Right kidney (tissue), 1 donor: ENCODE measurements around the gene PDE4D.

ENCODE experiments used
- DNase-seq: peaks from one replicate; pipeline ENCODE4 v3.0.0-alpha.2; 2016

PDE4D gene

DNA sequence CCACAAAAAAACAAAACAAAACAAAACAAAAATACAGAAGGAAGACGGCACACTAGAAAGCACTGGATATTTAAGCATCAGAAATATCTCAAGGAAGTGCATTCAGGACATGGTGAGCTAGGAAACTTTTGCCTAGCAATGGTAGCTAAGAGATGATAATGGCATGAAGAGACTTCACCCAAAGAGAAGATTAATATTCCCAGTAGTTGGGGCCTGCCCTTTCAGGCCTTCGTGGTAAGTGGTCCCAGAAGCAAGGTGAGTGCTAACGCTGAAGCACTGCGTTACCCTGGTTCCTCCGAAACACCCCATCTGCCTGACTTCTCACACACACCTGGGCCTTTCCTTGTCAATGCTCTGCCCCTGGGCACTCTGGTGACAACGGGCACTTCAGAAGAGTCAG lies 725.5 kb downstream of the PDE4D start:
- no peak for DNase-seq

GRCh38 chr5:59164041-59164830 lies 729.3 kb downstream of the PDE4D start:
- DNase-seq: no peak

GRCh38 chr5:59161221-59162105 lies 732.1 kb downstream of the PDE4D start:
- DNase-seq: no peak

DNA sequence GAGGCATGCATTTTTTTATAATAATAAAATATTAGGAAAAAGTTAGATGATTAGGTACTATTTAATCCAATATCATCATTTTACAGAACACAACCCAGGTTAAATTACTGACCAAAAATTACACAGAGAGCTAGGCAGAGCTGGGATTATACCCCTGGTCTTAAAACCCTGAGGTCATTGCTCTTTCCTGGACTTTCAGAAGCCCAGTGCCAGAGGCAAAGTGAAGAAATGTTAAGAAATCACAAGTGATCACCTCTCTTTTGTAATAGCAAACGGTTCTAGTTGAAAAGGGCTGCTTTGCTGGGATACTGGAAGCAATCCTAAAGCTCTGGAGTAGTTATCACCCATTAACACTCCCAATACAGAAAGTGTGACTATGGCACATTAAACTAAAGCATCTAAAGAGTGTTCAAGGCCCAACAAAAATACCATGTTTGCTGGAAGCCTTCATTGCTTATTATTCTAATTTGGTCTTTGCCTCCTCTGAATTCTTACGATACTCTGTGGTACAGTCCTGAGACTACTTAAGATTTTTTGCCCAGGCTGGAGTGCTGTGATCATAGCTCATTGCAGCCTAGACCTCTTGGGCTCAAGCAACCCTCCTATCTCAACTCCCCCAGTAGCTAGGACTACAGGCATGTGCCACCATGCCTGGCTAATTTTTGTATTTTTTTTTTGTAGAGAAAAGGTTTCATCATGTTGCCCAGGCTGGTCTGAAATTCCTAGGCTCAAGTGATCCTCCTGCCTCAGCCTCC lies 734.7 kb downstream of the PDE4D start:
- no peak for DNase-seq

- DNase-seq: no peak
These were observed 735.4 kb downstream of the PDE4D start for GRCh38 chr5:59158165-59158564.

DNA sequence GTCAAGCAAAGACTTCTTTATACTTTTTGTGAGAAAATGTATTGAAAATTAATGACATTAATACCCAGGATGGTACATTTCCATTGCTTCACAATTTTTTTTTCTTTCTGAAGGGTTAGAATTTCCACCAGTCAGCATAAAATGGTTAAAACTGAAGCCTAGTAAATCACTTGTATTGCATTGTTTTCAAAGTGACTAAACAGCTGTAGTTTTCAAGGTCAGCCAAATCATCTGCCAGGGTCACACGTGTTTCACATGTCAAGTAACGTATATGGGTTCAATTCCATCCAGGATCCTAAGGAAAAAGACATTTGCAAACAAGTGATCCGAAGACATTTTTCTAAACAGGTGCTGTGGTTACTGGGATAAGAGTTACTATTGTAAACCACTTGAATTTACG lies 736.5 kb downstream of the PDE4D start:
- no peak for DNase-seq

GRCh38 chr5:59152701-59153245 lies 740.8 kb downstream of the PDE4D start:
- no peak for DNase-seq

DNA sequence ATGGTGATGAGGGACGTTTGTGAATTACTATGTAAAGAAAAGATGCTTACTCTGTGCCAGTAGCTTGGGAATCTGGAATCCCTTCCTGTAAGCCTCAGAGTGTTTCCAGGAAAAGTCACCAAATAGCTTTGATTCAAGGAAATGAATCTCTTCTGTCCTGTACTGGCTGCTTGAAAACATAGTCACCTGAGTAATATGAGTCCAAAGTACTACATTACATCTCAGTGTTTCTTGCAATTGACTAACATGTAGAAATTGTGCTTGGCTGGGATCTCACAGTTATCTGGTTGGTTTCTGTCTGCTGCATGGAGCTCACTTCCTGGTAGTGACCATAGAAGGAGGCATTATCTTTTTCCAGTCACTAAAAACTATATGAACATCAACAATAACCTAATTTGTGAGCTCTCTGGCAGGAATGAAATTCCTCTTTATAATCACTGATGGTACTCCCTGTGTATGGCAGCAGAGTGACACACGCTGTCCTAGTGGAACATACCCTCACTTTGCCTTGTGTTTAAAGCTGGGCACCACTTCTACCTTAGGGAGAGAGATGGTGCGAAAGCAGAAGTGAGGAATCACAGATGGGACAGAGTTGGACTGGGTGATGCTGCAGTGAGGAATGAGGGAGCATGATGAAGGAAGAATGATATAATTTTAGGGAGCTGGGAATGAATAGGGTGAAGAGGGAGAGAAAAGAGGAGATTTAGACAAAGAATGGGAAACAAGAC lies 742.2 kb downstream of the PDE4D start:
- no peak for DNase-seq

- DNase-seq: no peak
These were observed 743.7 kb downstream of the PDE4D start for GRCh38 chr5:59149827-59150226.

DNA sequence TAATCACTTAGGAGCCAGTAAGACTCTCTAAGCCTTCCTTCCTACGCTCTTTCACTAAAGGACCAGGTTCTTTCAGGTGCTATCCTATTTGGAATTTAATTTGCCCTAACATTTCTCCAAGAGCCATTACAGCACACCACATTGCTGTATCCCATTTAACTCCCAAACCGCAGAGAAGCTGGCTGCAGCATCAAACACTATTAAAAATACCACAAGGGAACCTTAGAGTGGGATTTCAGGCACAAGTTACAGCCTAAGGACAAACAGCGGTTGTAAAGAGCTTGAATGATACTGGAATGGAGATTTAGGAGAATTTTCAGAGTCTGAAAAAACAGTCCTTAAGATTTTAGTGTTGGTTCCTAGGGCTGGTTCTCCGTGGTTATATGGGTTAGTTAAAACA lies 744.3 kb downstream of the PDE4D start:
- DNase-seq: no peak

DNA sequence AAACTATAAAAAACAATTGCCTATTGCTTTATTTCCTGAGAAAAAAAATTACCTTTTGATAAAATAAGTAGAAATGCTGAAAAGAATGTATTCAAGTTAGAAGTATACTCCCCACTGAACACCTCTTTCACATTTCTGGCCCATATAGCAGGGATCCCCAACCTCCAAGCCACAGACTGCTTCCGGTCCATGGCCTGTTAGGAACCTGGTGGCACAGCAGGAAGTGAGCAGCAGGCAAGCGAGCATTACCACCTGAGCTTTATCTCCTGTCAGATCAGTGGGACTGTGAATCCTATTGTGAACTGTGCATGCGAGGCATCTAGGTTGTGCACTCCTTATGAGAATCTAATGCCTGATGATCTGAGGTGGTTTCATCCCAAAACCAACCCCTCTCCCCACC lies 746.8 kb downstream of the PDE4D start:
- no peak for DNase-seq

- no peak for DNase-seq
These were observed 749.6 kb downstream of the PDE4D start for GRCh38 chr5:59143926-59144333.

DNA sequence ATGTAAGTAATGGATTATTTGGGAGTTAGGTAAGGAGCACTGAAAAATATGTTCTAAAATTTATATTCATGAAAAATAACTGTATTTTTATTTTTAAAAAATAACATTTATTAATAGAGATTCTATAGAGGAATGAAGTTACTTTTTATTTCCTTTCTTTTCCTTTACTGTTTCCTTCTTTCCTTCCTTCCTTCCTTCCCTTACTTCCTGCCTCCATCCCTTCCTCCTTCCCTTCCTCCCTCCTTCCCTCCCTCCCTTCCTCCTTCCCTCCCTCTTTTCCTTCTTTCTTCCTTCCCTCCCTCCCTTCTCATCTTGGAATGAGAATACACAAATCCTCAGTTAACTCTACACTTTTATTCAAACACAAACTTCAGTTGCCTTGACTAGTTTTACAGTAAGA lies 750.6 kb downstream of the PDE4D start:
- DNase-seq: no peak

- DNase-seq: no peak
These were observed 751.4 kb downstream of the PDE4D start for GRCh38 chr5:59142138-59142537.

- no peak for DNase-seq
These were observed 753.4 kb downstream of the PDE4D start for GRCh38 chr5:59140133-59140532.

GRCh38 chr5:59139695-59140094 lies 753.8 kb downstream of the PDE4D start:
- DNase-seq: no peak

GRCh38 chr5:59138509-59138908 lies 755.0 kb downstream of the PDE4D start:
- no peak for DNase-seq

DNA sequence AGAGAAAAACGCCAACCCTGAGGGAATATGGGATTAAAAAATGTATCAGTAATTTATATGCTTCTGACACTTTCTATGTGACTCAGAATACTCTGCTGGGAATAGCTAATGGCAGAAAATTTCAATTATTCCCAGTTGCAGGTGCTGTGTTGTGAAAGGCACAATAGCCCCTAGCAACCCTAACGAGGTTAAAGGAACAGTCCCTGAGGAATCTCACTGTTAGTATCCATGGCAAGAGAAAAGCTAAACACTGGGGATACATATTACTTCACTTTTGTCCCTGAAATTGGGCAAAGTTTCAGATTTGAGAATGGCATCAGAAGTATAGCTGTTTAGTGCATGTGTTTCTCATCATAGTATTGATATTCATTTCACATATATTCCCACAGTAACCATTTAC lies 755.7 kb downstream of the PDE4D start:
- no peak for DNase-seq

- DNase-seq: no peak
These were observed 757.0 kb downstream of the PDE4D start for GRCh38 chr5:59136549-59136948.

- no peak for DNase-seq
These were observed 758.9 kb downstream of the PDE4D start for GRCh38 chr5:59134471-59135163.

GRCh38 chr5:59133764-59134261 lies 759.7 kb downstream of the PDE4D start:
- no peak for DNase-seq
